ENCODE data around the gene FBXO30.

DNA sequence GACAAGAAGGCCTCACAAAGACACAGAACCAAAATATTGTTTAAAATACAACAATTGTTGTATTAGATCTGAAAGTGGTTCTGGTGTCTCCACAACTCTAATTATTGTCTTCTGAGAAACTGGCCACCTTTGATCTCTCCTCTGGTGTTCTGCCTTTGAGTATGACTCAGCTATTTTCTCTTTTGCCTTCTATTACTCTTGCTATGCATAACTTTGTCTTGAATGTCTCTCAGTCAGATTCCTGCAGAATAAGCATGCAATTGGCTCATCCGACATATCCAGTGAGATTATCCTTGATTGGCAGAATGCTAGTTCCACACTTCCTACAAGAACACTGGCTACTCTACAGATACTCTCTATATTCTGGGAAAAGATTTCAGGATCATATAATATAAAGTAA, 65.0 kb downstream of the FBXO30 start:
- TF ChIP-seq, protein P1, sequence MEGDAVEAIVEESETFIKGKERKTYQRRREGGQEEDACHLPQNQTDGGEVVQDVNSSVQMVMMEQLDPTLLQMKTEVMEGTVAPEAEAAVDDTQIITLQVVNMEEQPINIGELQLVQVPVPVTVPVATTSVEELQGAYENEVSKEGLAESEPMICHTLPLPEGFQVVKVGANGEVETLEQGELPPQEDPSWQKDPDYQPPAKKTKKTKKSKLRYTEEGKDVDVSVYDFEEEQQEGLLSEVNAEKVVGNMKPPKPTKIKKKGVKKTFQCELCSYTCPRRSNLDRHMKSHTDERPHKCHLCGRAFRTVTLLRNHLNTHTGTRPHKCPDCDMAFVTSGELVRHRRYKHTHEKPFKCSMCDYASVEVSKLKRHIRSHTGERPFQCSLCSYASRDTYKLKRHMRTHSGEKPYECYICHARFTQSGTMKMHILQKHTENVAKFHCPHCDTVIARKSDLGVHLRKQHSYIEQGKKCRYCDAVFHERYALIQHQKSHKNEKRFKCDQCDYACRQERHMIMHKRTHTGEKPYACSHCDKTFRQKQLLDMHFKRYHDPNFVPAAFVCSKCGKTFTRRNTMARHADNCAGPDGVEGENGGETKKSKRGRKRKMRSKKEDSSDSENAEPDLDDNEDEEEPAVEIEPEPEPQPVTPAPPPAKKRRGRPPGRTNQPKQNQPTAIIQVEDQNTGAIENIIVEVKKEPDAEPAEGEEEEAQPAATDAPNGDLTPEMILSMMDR (IDR thresholded peaks at IDR 0.05; ENCODE audit: poor library complexity), result no peak
- TF ChIP-seq EZH2 (IDR thresholded peaks at IDR 0.05; ENCODE audit: borderline replicate concordance), result no peak
